MM.1S (cell line): Measurements from ENCODE around the gene PPP2R3B.

Source experiments
- DNase-seq: peaks from one replicate; pipeline ENCODE4 v3.0.0-alpha.2; 2015
- H2AFZ ChIP-seq: fragments of 300-600 bp; sonication (generic); 2 replicates; pipeline ENCODE4 v1.6.0; 2016; ENCODE audit warnings: antibody characterized with exemption, low read length
- H3F3A ChIP-seq: fragments of 300-600 bp; sonication (generic); 2 replicates; pipeline ENCODE4 v1.6.1; 2016; ENCODE audit warnings: mild to moderate bottlenecking, antibody characterized with exemption, low read length, moderate library complexity, mixed read lengths; ENCODE audit not compliant: insufficient read depth
- H3K27ac ChIP-seq: fragments of 300-600 bp; sonication (generic); 2 replicates; pipeline ENCODE4 v1.5.1; 2016; ENCODE audit warnings: mild to moderate bottlenecking, low read length
- H3K27me3 ChIP-seq: fragments of 300-600 bp; sonication (generic); replicated peaks from 2 replicates; pipeline ENCODE4 v1.6.0; 2016; ENCODE audit warnings: low read length; ENCODE audit not compliant: insufficient read depth
- H3K36me3 ChIP-seq: fragments of 300-600 bp; sonication (generic); replicated peaks from 2 replicates; pipeline ENCODE4 v1.6.1; 2016; ENCODE audit warnings: mild to moderate bottlenecking, low read length, mixed read lengths; ENCODE audit not compliant: insufficient read depth
- H3K4me1 ChIP-seq: fragments of 300-600 bp; sonication (generic); 2 replicates; pipeline ENCODE4 v1.6.1; 2016; ENCODE audit warnings: low read length, mixed read lengths
- H3K4me2 ChIP-seq: fragments of 300-600 bp; sonication (generic); 2 replicates; pipeline ENCODE4 v1.6.0; 2016; ENCODE audit warnings: low read depth, low read length
- H3K4me3 ChIP-seq: fragments of 300-600 bp; sonication (generic); 2 replicates; pipeline ENCODE4 v1.5.1; 2016; ENCODE audit warnings: low read length, mixed read lengths
- H3K79me2 ChIP-seq: fragments of 300-600 bp; sonication (generic); 2 replicates; pipeline ENCODE4 v1.6.1; 2016; ENCODE audit warnings: mixed run types, low read length, mixed read lengths
- H3K9ac ChIP-seq: fragments of 300-600 bp; sonication (generic); 2 replicates; pipeline ENCODE4 v1.6.1; 2016; ENCODE audit warnings: low read length, mixed read lengths
- H3K9me2 ChIP-seq: fragments of 300-600 bp; sonication (generic); replicated peaks from 2 replicates; pipeline ENCODE4 v1.6.1; 2016; ENCODE audit warnings: mild to moderate bottlenecking, low read length, mixed read lengths; ENCODE audit not compliant: insufficient read depth
- H3K9me3 ChIP-seq: fragments of 300-600 bp; sonication (generic); replicated peaks from 2 replicates; pipeline ENCODE4 v1.6.1; 2016; ENCODE audit warnings: mild to moderate bottlenecking, low read length, mixed read lengths; ENCODE audit not compliant: insufficient read depth
- H4K20me1 ChIP-seq: fragments of 300-600 bp; sonication (generic); 2 replicates; pipeline ENCODE4 v1.6.1; 2016; ENCODE audit warnings: mild to moderate bottlenecking, low read length, moderate library complexity, mixed read lengths; ENCODE audit not compliant: insufficient read depth
- CTCF ChIP-seq: fragments of 300-600 bp; sonication (generic); IDR thresholded peaks from 2 replicates; pipeline ENCODE4 v1.5.1; 2016; ENCODE audit warnings: antibody characterized with exemption, low read length, mixed read lengths
- EZH2 ChIP-seq: fragments of 300-600 bp; sonication (generic); optimal IDR thresholded peaks from 2 replicates; pipeline ENCODE3; 2017; ENCODE audit warnings: low read depth, mild to moderate bottlenecking, antibody characterized with exemption, low read length, mixed read lengths
- EZH2phosphoT487 ChIP-seq: fragments of 300-600 bp; sonication (generic); IDR thresholded peaks from 2 replicates; pipeline ENCODE4 v1.6.1; 2018; ENCODE audit warnings: antibody characterized with exemption, low read length

PPP2R3B gene

GRCh38 chrX:318068-318738 is 68.5 kb downstream of the PPP2R3B start:
- Histone ChIP-seq H3K36me3 (no peaks in the 10 kb centered on the region), H3K9me3 (no peaks in the 10 kb centered on the region), H2AFZ (no peak overlapping the region), H3F3A (no peaks in the 10 kb centered on the region), H3K27me3 (no peaks in the 10 kb centered on the region), H3K9me2 (no peaks in the 10 kb centered on the region), H3K27ac (peak overlapping the region; percentile 81; the same call in 1 of the 2 replicates), H3K9ac (peak overlapping the region; percentile 85), H4K20me1 (no peaks in the 10 kb centered on the region), H3K4me3 (peak overlapping the region; percentile 70), H3K79me2 (peaks cover 9% of the 10 kb centered on the region), H3K4me1 (no peaks in the 10 kb centered on the region), H3K4me2 (no peak overlapping the region)
- DNase-seq = peak; percentile 97
- no peak for TF ChIP-seq CTCF
- TF ChIP-seq EZH2phosphoT487 = no peak
- TF ChIP-seq EZH2 = no peak

- peak overlapping the region; percentile 22; the same call in 1 of the 2 replicates for H3K4me3 ChIP-seq
- no peaks in the 10 kb centered on the region for H4K20me1 ChIP-seq
- no peak overlapping the region for H3K9ac ChIP-seq
- H3K4me1 ChIP-seq = no peaks in the 10 kb centered on the region
- TF ChIP-seq EZH2 (no peak), EZH2phosphoT487 (no peak), CTCF (no peak)
- H3F3A ChIP-seq = no peaks in the 10 kb centered on the region
- H3K9me3 ChIP-seq = no peaks in the 10 kb centered on the region
- no peaks in the 10 kb centered on the region for H3K27me3 ChIP-seq
- H3K27ac ChIP-seq = no peak overlapping the region
- H2AFZ ChIP-seq = no peak overlapping the region
- peaks cover 9% of the 10 kb centered on the region for H3K79me2 ChIP-seq
- no peak overlapping the region for H3K4me2 ChIP-seq
- DNase-seq = no peak
- no peaks in the 10 kb centered on the region for H3K9me2 ChIP-seq
- no peaks in the 10 kb centered on the region for H3K36me3 ChIP-seq
Measured at GRCh38 chrX:317424-318067, 69.2 kb downstream of the PPP2R3B start.

- Histone ChIP-seq H3K4me3 (no peak overlapping the region), H2AFZ (no peak overlapping the region), H3K27me3 (no peaks in the 10 kb centered on the region), H3K9me2 (no peaks in the 10 kb centered on the region), H4K20me1 (no peaks in the 10 kb centered on the region), H3K9me3 (no peaks in the 10 kb centered on the region), H3K9ac (no peak overlapping the region), H3K36me3 (no peaks in the 10 kb centered on the region), H3F3A (no peaks in the 10 kb centered on the region), H3K79me2 (peaks cover 9% of the 10 kb centered on the region), H3K27ac (no peak overlapping the region), H3K4me1 (no peaks in the 10 kb centered on the region), H3K4me2 (no peak overlapping the region)
- no peak for DNase-seq
- TF ChIP-seq CTCF (no peak), EZH2phosphoT487 (no peak), EZH2 (no peak)
Measured at GRCh38 chrX:316351-317325, 70.1 kb downstream of the PPP2R3B start.
